Mammary epithelial cell (primary cell): ENCODE results near the gene HTR7.

Experiments
- CTCF ChIP-seq, 2 donors: IDR thresholded peaks in 1 of 2; conservative IDR thresholded peaks in 1 of 2; 2 replicates each; pipeline ENCODE4 v1.5.1; 2011 to 2012; ENCODE audit warnings: inconsistent platforms in 2 of 2, low read length in 2 of 2, mild to moderate bottlenecking in 2 of 2, control low read depth in 1 of 2, low read depth in 1 of 2; ENCODE audit not compliant: insufficient read depth in 1 of 2; ENCODE audit errors: extremely low read depth in 1 of 2
- EZH2 ChIP-seq: IDR thresholded peaks from 2 replicates; pipeline ENCODE4 v1.6.1; 2012; ENCODE audit warnings: low read length, inconsistent platforms, borderline replicate concordance

- TF ChIP-seq CTCF (conservative IDR thresholded peaks at IDR 0.05 in 1 of 2, IDR thresholded peaks at IDR 0.05 in 1 of 2; ENCODE audit: extremely low read depth in 1 of 2, insufficient read depth in 1 of 2, low read depth in 1 of 2, low read length in 2 of 2) (no peak), EZH2 (no peak)
Observed at GRCh38 chr10:90813594-90814365, 44.1 kb downstream of the HTR7 start.
